ENCODE data around the gene CYP2U1.

CYP2U1 gene

GRCh38 chr4:107997794-107998193 is 66.4 kb downstream of the CYP2U1 start:
- H3K27ac ChIP-seq (ENCODE audit: poor library complexity, severe bottlenecking), result no peak overlapping the region
- H3K4me3 ChIP-seq (ENCODE audit: severe bottlenecking), result no peak overlapping the region
- ATAC-seq (ENCODE audit: low read depth) (no peak), DNase-seq (ENCODE audit: low spot score) (no peak)
- H3K27me3 ChIP-seq (ENCODE audit: insufficient read depth, poor library complexity, severe bottlenecking), result no peaks in the 10 kb centered on the region
- no peak for TF ChIP-seq CTCF (IDR thresholded peaks at IDR 0.05; ENCODE audit: poor library complexity, severe bottlenecking)
- no peaks in the 10 kb centered on the region for H3K9me3 ChIP-seq (ENCODE audit: severe bottlenecking)
- H3K36me3 ChIP-seq (ENCODE audit: low read depth), result peaks cover 12% of the 10 kb centered on the region; the same call in 1 of the 2 replicates
- no peaks in the 10 kb centered on the region for H3K4me1 ChIP-seq (ENCODE audit: insufficient read depth, poor library complexity, severe bottlenecking)

- DNase-seq (ENCODE audit: low spot score) (no peak), ATAC-seq (ENCODE audit: low read depth) (no peak)
- peaks cover 12% of the 10 kb centered on the region; the same call in 1 of the 2 replicates for H3K36me3 ChIP-seq (ENCODE audit: low read depth)
- H3K4me1 ChIP-seq (ENCODE audit: insufficient read depth, poor library complexity, severe bottlenecking), result no peaks in the 10 kb centered on the region
- no peak overlapping the region for H3K27ac ChIP-seq (ENCODE audit: poor library complexity, severe bottlenecking)
- no peak for TF ChIP-seq CTCF (IDR thresholded peaks at IDR 0.05; ENCODE audit: poor library complexity, severe bottlenecking)
- H3K27me3 ChIP-seq (ENCODE audit: insufficient read depth, poor library complexity, severe bottlenecking), result no peaks in the 10 kb centered on the region
- no peaks in the 10 kb centered on the region for H3K9me3 ChIP-seq (ENCODE audit: severe bottlenecking)
- no peak overlapping the region for H3K4me3 ChIP-seq (ENCODE audit: severe bottlenecking)
Observed at GRCh38 chr4:107999932-108000539, 68.7 kb downstream of the CYP2U1 start.

GRCh38 chr4:108001540-108002135 is 70.3 kb downstream of the CYP2U1 start:
- no peak for DNase-seq (ENCODE audit: low spot score)
- no peak overlapping the region for H3K27ac ChIP-seq (ENCODE audit: poor library complexity, severe bottlenecking)
- H3K4me3 ChIP-seq (ENCODE audit: severe bottlenecking), result no peak overlapping the region
- 0 out of 2 replicates have a peak, but pooled peaks cover 8% of the 10 kb centered on the region for H3K36me3 ChIP-seq (ENCODE audit: low read depth)
- H3K9me3 ChIP-seq (ENCODE audit: severe bottlenecking), result no peaks in the 10 kb centered on the region
- H3K4me1 ChIP-seq (ENCODE audit: insufficient read depth, poor library complexity, severe bottlenecking), result no peaks in the 10 kb centered on the region
- ATAC-seq (ENCODE audit: low read depth), result no peak
- TF ChIP-seq CTCF (IDR thresholded peaks at IDR 0.05; ENCODE audit: poor library complexity, severe bottlenecking), result no peak
- H3K27me3 ChIP-seq (ENCODE audit: insufficient read depth, poor library complexity, severe bottlenecking), result no peaks in the 10 kb centered on the region

All from RWPE2 (cell line).